Gastrocnemius medialis (tissue), 4 donors: Measurements from ENCODE around the gene KRTAP10-7.

Source experiments
- POLR2A ChIP-seq, 2 donors: fragments of 450-650 bp; IDR thresholded peaks; one replicate each; pipeline ENCODE4 v1.6.1; 2017; ENCODE audit warnings: antibody characterized with exemption in 2 of 2, mild to moderate bottlenecking in 2 of 2, moderate library complexity in 2 of 2
- TF ChIP-seq, protein P1 (sequence below), 5 experiments: fragments of 450-650 bp in 3 of 5; fragments of 200-600 bp in 2 of 5; sonication (generic) in 2 of 5; IDR thresholded peaks in 4 of 5; conservative IDR thresholded peaks in 1 of 5; 1 replicate in 4 of 5; 2 replicates in 1 of 5; pipeline ENCODE4 v1.5.1; 2016 to 2019; ENCODE audit warnings: antibody characterized with exemption in 5 of 5, mild to moderate bottlenecking in 3 of 5, moderate library complexity in 3 of 5

DNA sequence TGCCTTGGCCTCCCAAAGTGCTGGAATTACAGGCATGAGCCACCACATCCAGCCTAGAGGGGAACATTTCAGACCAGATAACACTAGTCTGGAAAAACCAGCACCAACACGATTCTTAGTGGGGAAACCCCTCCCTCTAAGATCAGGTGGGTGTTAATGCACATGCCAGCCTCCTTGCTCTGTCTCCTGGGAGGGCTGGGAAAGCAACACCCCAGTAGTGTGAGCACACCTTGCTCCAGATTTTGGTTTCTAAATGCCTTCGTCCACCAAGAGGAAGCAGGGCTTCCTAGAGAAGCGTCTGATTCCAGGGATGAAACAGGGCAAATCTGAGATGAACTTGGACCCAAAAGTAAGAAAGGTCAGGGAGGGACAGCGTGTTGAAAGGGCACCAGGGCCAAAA lies 29.1 kb upstream of the KRTAP10-7 start:
- TF ChIP-seq, protein P1, sequence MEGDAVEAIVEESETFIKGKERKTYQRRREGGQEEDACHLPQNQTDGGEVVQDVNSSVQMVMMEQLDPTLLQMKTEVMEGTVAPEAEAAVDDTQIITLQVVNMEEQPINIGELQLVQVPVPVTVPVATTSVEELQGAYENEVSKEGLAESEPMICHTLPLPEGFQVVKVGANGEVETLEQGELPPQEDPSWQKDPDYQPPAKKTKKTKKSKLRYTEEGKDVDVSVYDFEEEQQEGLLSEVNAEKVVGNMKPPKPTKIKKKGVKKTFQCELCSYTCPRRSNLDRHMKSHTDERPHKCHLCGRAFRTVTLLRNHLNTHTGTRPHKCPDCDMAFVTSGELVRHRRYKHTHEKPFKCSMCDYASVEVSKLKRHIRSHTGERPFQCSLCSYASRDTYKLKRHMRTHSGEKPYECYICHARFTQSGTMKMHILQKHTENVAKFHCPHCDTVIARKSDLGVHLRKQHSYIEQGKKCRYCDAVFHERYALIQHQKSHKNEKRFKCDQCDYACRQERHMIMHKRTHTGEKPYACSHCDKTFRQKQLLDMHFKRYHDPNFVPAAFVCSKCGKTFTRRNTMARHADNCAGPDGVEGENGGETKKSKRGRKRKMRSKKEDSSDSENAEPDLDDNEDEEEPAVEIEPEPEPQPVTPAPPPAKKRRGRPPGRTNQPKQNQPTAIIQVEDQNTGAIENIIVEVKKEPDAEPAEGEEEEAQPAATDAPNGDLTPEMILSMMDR (IDR thresholded peaks at IDR 0.05 in 4 of 5, conservative IDR thresholded peaks at IDR 0.05 in 1 of 5): no peak
- no peak for TF ChIP-seq POLR2A (IDR thresholded peaks at IDR 0.05)
